Inferior parietal cortex (tissue), 1 donor: ENCODE measurements around the gene KIF18A.

ENCODE experiments used
- DNase-seq: peaks from one replicate; pipeline ENCODE4 v3.0.0-alpha.2; 2016; ENCODE audit errors: extremely low spot score

The KIF18A gene

DNA sequence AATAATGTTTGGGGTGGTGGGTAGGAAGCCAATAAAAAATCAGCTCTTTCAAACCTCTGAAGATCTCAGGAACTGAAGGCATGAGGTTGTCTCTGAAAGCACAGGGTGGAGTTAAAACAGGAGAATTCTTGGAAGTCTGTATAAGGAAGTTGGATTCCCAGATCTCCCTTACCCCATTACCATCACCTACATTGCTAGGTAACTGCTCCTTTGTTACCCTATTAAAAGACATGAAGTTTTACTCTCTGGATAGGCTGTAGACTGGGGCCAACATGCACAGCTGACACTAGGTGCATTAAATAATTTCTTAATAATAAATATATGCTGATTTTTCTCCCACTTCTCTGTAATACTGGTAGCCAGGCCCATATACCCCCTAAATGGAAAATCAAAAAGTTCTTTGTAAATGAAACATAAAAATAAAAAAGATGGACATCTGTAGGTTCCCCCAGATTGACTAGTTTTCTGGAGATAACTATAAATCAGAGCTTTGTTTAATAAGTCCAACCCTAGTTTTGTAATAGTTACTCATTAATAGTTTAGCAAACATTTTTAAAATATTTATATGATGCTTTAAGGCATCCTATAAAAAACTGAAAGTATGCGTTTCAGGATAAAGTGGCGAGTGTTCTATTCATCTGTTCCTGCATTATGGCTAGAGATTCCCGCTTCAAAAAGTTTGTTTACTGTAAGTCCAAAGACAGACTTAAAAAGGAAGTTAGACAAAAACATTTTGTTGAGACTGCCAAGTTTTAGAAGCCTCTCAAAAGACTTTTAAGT is 63.8 kb downstream of the KIF18A start:
- DNase-seq = no peak

- no peak for DNase-seq
Measured at GRCh38 chr11:28040384-28040783, 67.6 kb downstream of the KIF18A start.

DNA sequence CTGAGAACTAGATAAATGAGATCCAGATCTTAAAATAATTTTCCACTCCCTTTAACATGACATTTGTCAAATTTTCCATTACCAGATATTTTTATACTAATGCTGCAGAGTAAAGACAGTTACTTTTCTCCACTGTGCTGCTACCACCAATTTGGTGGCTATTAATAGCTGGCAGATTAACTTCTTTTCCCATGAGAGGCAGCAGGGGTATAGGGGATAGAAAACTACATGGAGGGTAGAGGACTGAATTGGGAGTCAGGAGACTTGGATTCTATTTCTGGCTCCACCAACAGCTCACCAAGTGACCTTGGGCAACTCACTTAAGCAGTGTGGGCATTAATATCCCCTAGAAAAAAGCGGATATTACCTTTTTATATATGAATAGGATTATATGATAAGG is 69.2 kb downstream of the KIF18A start:
- no peak for DNase-seq

GRCh38 chr11:28026634-28027290 is 81.2 kb downstream of the KIF18A start:
- DNase-seq = no peak

GRCh38 chr11:28017816-28018215 is 90.1 kb downstream of the KIF18A start:
- DNase-seq = no peak

DNA sequence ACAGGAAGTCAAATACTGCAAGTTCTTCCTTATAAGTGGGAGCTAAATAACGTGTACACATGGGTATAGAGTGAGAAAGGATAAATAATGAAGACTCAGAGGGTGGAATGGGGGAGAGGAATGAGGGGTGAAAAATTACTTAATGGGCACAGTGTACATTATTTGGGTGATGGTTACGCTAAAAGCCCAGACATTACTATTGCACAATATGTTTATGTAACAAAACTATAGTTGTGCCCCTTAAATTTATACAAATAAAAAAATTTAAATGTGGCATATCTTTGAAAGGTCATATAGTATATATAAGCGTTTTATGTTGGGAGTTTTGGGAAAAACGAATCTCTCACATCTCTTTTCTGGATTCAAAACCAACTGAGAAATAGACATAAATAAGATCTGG is 96.1 kb downstream of the KIF18A start:
- DNase-seq = no peak

GRCh38 chr11:28009996-28010395 is 98.0 kb downstream of the KIF18A start:
- DNase-seq = no peak

- DNase-seq = no peak
Measured at GRCh38 chr11:28009388-28009787, 98.6 kb downstream of the KIF18A start.

GRCh38 chr11:28003615-28004014 is 104.3 kb downstream of the KIF18A start:
- DNase-seq = no peak

DNA sequence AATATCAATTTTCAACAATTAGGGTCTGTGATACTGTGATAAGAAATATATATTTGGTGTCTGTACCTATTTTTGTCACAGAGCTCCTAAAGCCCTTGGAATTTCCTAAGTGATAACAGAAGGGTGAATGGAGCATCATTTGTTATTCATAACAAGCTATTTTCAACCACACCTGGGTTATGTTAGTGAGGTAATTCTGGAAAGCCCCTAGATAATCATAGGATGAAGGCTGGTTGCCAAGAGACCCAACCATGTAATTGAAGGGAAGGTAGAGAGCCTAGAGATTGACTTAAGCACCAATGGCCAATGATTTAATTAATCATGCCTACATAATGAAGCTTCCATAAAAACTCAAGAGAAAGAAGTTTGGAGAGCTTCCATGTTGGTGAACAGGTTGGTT is 109.4 kb downstream of the KIF18A start:
- DNase-seq = no peak

- DNase-seq = no peak
Measured at GRCh38 chr11:27997344-27997743, 110.6 kb downstream of the KIF18A start.

DNA sequence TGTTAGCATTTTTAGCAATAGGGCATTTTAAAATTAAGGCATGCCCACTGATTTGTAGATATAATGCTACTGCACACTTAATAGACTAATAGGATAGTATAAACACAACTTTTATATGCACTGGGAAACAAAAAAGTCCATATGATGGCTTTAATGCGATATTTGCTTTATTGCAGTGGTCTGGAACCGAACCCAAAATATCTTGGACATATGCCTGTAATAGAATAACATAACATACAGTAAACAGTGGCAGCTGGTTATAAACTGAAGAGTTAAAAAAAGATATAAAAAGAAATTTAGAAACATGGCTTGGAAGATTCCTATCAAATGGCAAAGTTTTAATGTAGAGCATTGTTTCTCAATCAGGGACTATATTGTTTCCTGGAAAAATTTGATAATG is 111.9 kb downstream of the KIF18A start:
- DNase-seq = no peak

DNA sequence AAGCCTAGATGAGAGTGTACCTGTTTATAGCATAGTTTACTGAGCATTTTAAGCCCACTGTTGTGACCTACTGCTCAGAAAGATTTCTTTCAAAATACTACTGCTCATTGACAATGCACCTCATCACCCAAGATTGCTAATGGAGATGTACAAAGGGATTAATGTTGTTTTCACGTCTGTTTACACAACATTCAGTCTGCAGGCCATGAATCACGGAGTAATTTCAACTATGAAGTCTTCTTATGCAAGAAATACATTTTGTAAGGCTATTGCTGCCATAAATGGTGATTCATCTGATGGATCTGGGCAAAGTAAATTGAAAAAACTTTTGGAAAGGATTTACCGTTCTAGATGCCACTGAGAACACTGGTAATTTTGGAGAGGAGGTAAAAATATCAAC is 112.9 kb downstream of the KIF18A start:
- DNase-seq = no peak

DNA sequence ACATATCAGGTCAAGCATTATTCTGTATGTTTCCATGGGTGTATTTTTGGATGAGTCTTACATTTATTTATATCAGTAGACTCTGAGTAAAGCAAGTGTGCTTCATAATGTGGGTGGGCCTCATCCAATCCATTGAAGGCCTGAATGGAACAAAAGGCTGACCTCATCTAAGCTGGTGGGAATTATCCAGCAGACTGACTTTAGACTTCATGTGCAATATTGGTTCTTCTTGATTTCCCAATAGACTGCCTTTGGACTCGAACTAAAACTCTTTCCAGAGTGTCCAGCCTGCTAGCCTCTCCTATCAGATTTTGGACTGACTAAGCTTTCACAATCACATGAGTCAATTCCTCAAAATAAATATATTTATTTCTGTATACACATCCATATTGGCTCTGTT is 116.2 kb downstream of the KIF18A start:
- no peak for DNase-seq

DNA sequence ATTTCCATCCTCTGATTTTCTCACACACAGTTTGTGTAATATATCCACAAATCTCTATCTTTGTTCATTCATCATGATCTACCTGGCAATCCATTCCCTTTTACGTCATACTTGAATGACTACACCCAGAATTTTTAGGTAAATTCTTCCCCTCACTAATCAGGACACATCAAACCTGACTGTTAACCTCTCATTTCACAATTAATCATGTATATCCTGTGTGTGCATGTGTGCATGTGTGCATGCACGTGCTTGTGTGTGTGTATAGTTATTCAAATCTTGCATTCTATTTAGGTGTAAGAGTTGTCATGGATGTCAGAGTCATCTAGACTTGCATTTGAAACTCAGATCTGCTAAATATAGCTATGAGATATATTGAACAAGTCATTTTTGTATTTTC is 130.4 kb downstream of the KIF18A start:
- no peak for DNase-seq

GRCh38 chr11:27977031-27977430 is 130.9 kb downstream of the KIF18A start:
- no peak for DNase-seq

- no peak for DNase-seq
Measured at GRCh38 chr11:27976262-27976661, 131.7 kb downstream of the KIF18A start.

DNA sequence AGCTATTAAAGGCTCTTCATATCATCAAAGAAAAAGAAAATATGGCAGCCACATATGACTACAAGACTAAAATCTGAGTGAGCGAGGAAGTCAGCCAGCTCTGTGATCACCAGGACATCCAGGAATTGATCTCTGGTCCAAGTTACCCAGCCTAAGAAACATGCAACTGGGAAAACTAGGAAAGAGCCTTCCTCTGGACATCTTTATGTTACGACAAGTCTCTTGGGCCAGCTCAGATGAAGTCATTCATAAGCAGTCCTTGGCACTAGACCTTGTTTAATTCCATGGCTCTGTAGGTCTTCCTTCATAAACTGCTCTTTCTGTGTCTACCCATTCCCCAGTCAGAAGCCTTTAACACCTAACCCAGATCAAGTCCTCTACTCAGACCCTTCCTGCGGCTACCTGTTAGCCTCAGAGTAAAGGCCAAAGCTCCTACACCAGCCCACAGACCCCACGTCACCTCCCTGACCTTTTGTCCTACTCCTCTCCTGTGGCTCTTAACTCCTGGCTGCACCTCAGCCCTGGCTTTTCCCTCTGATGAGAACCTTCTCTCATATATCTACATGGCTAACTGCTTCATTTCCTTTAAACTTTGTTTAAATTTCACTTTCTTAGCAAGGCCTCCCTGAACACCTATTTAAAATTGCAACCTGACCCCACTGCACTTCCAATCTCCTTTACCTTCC is 134.0 kb downstream of the KIF18A start:
- DNase-seq = no peak

- DNase-seq = no peak
Measured at GRCh38 chr11:27972522-27973170, 135.3 kb downstream of the KIF18A start.

- no peak for DNase-seq
Measured at GRCh38 chr11:27971171-27971570, 136.8 kb downstream of the KIF18A start.
